Nephron progenitor cell (in vitro differentiated cells): ENCODE data around the gene TCTN2.

Experiments
- DNase-seq: peaks from one replicate; pipeline ENCODE4 v3.0.0; 2021
- H3K27ac Mint-ChIP-seq: 2 replicates; pipeline ENCODE4 v1.8.0; 2021; ENCODE audit warnings: mild to moderate bottlenecking, moderate library complexity, mixed read lengths
- H3K27me3 Mint-ChIP-seq: 2 replicates; pipeline ENCODE4 v1.8.0; 2021; ENCODE audit warnings: mild to moderate bottlenecking, low read depth, mixed read lengths; ENCODE audit not compliant: poor library complexity
- H3K36me3 Mint-ChIP-seq: 2 replicates; pipeline ENCODE4 v1.8.0; 2021; ENCODE audit warnings: low read depth, mixed read lengths
- H3K4me1 Mint-ChIP-seq: 2 replicates; pipeline ENCODE4 v1.8.0; 2021; ENCODE audit warnings: mixed read lengths
- H3K4me3 Mint-ChIP-seq: 2 replicates; pipeline ENCODE4 v1.8.0; 2021; ENCODE audit warnings: mild to moderate bottlenecking, moderate library complexity, mixed read lengths
- H3K9me3 Mint-ChIP-seq: 2 replicates; pipeline ENCODE4 v1.8.0; 2021; ENCODE audit warnings: mild to moderate bottlenecking, moderate library complexity, mixed read lengths
- TF ChIP-seq, protein P1 (sequence below): fragments of 200-600 bp; sonication (generic); IDR thresholded peaks from 2 replicates; pipeline ENCODE4 v1.5.0; 2021; ENCODE audit warnings: antibody characterized with exemption

TCTN2 gene

DNA sequence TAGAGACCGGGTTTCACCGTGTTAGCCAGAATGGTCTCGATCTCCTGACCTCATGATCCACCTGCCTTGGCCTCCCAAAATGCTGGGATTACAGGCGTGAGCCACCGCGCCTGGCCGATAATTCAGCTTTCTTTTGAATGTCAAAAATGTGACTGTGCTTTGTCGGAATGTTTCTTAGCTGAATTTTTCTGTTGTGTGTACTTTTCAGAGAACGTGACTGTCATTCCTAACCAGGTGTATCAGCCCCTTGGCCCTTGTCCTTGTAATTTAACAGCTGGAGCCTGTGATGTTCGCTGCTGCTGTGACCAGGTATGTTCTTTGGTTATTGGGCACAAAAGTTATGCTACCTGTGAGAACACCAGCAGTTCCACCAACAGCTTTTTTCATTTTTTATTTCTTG, 8.1 kb downstream of the TCTN2 start:
- TF ChIP-seq, protein P1, sequence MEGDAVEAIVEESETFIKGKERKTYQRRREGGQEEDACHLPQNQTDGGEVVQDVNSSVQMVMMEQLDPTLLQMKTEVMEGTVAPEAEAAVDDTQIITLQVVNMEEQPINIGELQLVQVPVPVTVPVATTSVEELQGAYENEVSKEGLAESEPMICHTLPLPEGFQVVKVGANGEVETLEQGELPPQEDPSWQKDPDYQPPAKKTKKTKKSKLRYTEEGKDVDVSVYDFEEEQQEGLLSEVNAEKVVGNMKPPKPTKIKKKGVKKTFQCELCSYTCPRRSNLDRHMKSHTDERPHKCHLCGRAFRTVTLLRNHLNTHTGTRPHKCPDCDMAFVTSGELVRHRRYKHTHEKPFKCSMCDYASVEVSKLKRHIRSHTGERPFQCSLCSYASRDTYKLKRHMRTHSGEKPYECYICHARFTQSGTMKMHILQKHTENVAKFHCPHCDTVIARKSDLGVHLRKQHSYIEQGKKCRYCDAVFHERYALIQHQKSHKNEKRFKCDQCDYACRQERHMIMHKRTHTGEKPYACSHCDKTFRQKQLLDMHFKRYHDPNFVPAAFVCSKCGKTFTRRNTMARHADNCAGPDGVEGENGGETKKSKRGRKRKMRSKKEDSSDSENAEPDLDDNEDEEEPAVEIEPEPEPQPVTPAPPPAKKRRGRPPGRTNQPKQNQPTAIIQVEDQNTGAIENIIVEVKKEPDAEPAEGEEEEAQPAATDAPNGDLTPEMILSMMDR, result no peak
- Mint-ChIP-seq H3K4me1 (no peaks in the 10 kb centered on the region), H3K9me3 (no peaks in the 10 kb centered on the region), H3K36me3 (peaks cover 71% of the 10 kb centered on the region), H3K27me3 (no peaks in the 10 kb centered on the region), H3K27ac (no peak overlapping the region), H3K4me3 (no peak overlapping the region)
- DNase-seq, result no peak

DNA sequence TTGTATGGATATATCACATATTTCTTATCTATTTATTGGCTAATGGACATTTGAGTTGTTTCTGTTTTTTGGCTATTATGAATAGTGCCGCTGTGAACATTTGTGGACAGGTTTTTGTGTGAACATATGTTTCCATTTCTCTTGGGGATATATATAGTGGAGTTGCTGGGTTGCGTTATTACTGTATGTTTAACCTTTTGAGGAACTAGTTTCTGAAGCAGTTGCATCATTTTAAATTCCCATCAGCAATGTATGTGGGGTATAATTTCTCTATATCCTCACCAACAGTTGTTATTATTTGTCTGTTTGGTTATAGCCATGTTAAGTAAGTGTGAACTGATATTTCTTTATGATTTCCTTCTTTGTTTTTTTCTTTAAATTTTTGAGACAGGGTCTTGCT, 10.7 kb downstream of the TCTN2 start:
- peaks cover under 1% of the 10 kb centered on the region for H3K4me1 Mint-ChIP-seq
- no peak overlapping the region for H3K4me3 Mint-ChIP-seq
- no peak for DNase-seq
- peaks cover 62% of the 10 kb centered on the region for H3K36me3 Mint-ChIP-seq
- H3K9me3 Mint-ChIP-seq, result no peaks in the 10 kb centered on the region
- H3K27me3 Mint-ChIP-seq, result no peaks in the 10 kb centered on the region
- TF ChIP-seq, protein P1, result no peak
- no peak overlapping the region for H3K27ac Mint-ChIP-seq

DNA sequence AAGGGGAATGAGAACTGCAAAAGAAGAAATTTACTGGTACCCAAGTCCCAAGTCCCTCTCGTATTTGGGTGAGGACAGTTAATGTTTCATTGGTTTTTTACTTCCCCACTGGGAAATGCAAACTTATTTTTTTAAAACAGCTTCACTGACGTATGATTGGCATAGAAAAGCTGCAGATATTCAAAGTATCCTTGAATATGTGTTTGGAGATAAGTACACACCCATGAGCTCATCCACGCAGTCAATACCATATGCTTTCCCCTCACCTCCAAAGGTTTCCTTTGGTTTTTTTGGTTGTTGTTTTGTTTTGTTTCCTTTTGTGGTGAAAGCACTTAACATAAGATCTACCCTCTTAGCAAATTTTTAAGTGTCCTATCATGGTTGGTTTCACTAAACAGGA, 13.1 kb downstream of the TCTN2 start:
- TF ChIP-seq, protein P1, result no peak
- Mint-ChIP-seq H3K9me3 (no peaks in the 10 kb centered on the region), H3K27ac (no peak overlapping the region), H3K4me3 (no peak overlapping the region), H3K27me3 (no peaks in the 10 kb centered on the region), H3K36me3 (peaks cover 56% of the 10 kb centered on the region), H3K4me1 (peaks cover 6% of the 10 kb centered on the region)
- no peak for DNase-seq

DNA sequence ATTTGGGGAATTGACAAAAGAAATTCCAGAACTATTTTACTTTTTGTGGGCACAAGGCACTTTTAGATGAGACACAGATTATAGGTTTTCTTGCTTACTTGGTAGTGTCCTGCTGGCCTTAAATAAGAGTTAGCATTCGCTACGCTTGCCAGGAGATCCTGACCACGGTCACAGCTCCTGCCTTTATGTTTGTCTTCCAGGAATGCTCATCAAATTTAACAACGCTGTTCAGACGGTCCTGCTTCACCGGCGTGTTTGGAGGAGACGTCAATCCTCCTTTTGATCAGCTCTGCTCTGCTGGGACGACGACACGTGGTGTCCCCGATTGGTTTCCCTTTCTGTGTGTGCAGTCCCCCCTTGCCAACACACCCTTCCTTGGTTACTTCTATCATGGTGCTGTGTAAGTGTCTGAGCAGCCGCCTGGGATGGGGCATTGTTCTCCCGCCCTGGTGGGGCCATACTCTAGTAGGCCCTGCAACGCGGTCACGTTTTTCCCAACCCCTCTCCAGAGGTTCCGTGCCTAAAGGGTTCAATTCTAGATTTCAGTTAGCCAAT, 15.8 kb downstream of the TCTN2 start:
- TF ChIP-seq, protein P1, result no peak
- DNase-seq, result no peak
- Mint-ChIP-seq H3K27ac (peak overlapping the region; percentile 72), H3K4me1 (peaks cover 6% of the 10 kb centered on the region), H3K27me3 (no peaks in the 10 kb centered on the region), H3K36me3 (peaks cover 48% of the 10 kb centered on the region), H3K4me3 (no peak overlapping the region), H3K9me3 (no peaks in the 10 kb centered on the region)

DNA sequence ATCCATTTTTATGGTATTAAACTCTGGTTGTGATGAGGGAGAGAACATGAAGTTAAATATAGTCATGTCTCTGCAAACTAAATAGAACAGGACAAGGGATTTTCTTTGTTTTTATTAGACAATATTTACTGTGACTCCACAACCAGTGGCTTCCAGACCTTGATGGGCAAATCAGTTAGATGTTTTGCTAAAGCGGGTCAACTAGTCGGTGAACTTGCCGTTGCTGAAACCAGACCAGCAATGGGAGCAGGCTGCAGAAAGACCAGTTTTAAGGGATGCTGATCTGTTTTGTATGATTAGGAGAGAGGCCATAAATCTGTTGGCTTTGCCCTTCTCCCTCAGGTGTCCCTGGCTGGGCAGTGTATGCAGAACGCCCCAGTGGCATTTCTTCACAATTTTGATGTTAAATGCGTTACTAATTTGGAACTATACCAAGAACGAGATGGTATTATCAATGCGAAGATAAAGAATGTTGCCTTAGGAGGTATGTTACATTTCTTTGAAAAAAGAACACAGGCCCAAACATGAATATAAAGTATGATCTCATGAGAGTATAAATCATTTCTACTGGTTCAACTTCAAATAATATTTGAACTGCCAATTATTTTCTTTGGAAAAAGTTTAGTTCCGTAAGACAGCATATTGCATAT, 19.4 kb downstream of the TCTN2 start:
- Mint-ChIP-seq H3K4me1 (peaks cover 6% of the 10 kb centered on the region), H3K36me3 (peaks cover 53% of the 10 kb centered on the region), H3K9me3 (no peaks in the 10 kb centered on the region), H3K27ac (no peak overlapping the region), H3K27me3 (no peaks in the 10 kb centered on the region), H3K4me3 (no peak overlapping the region)
- DNase-seq, result no peak
- TF ChIP-seq, protein P1, result no peak

DNA sequence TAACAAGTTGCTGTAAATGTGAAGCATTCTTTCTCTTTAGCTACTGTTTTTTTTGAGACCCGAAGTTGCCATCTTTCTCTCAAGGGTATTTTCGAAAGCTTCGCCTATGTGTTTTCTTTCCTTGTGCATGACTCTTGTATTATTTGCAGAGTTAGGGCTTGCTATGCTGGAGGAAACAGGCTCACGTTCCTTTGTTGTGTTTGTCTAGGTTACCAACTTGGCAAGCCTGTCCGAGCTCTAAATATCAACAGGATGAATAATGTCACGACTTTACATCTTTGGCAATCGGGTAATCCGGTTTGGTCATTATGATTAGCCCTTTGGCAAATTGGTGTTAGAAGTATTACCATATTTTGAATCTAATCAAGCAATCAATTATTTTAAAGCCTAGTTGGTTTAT, 25.3 kb downstream of the TCTN2 start:
- TF ChIP-seq, protein P1, result no peak
- Mint-ChIP-seq H3K9me3 (no peaks in the 10 kb centered on the region), H3K4me1 (no peaks in the 10 kb centered on the region), H3K36me3 (peaks cover 58% of the 10 kb centered on the region), H3K27ac (no peak overlapping the region), H3K4me3 (no peak overlapping the region), H3K27me3 (no peaks in the 10 kb centered on the region)
- DNase-seq, result no peak
